Loucy (cell line): Measurements from ENCODE around the gene TOR3A.

Source experiments
- EZH2phosphoT487 ChIP-seq: fragments of 200-600 bp; IDR thresholded peaks from 2 replicates; pipeline ENCODE4 v1.6.1; 2018; ENCODE audit warnings: antibody characterized with exemption, mild to moderate bottlenecking, moderate library complexity, borderline replicate concordance
- TF ChIP-seq, protein P1 (sequence below): fragments of 200-600 bp; sonication (generic); conservative IDR thresholded peaks from 2 replicates; pipeline ENCODE4 v1.5.1; 2014; ENCODE audit warnings: mild to moderate bottlenecking, antibody characterized with exemption, low read length

DNA sequence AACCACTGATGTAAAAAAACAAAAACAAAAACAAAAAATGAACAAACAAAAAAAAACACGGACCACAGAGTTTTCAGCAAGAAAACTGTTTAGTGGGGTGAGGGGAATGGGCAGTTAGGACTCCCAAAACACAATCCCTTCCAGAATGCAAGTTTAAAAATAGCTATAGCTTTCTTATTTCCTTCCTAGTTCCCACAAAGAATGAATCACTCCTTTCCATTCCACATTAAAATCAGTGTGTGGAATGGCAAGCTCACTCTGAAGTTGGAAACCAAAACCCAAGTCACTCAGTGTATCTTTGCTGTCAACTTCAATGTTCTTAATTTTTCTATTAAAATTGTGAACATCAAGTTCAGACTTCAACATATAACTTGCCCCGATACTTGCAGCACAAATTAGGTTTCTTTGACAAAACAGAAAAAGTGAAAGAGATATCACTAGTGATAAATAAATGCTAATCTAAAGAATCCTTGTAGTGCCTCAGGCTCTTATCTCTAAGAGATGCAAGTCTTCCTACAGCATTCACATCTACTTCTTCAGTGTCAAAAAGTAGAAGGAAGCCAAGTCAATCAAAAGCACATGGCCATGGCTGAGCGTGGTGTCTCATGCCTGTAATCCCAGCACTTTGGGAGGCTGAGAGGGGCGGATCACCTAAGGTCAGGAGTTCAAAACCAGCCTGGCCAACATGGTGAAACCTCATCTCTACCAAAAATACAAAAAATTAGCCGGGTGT, 45.5 kb downstream of the TOR3A start:
- TF ChIP-seq, protein P1, sequence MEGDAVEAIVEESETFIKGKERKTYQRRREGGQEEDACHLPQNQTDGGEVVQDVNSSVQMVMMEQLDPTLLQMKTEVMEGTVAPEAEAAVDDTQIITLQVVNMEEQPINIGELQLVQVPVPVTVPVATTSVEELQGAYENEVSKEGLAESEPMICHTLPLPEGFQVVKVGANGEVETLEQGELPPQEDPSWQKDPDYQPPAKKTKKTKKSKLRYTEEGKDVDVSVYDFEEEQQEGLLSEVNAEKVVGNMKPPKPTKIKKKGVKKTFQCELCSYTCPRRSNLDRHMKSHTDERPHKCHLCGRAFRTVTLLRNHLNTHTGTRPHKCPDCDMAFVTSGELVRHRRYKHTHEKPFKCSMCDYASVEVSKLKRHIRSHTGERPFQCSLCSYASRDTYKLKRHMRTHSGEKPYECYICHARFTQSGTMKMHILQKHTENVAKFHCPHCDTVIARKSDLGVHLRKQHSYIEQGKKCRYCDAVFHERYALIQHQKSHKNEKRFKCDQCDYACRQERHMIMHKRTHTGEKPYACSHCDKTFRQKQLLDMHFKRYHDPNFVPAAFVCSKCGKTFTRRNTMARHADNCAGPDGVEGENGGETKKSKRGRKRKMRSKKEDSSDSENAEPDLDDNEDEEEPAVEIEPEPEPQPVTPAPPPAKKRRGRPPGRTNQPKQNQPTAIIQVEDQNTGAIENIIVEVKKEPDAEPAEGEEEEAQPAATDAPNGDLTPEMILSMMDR, result no peak
- TF ChIP-seq EZH2phosphoT487, result no peak
